OCI-LY7 (cell line): ENCODE data around the gene NLGN4X. TPM values are rescaled to one million over a fixed set of nuclear protein-coding genes. Genes with fewer than 3 reads are reported as not detected.

Experiments used
- BruUV-seq: library from RNA; stranded (reverse); fragments of 400-500 nt; replicated peaks from 2 replicates; lab custom pipeline; 2021; lab: Mats Ljungman, UMichigan
- CTCF ChIA-PET: fragments of 300-600 bp; sonication (Branson Sonifier 250); formaldehyde crosslinking; loops from one replicate; lab custom pipeline; 2022; ENCODE audit warnings: antibody characterized with exemption; ENCODE audit not compliant: unreplicated experiment; lab: Charles Lee
- POLR2A ChIA-PET: fragments of 300-600 bp; sonication (Branson Sonifier 250); formaldehyde crosslinking; loops from one replicate; lab custom pipeline; 2022; ENCODE audit warnings: antibody characterized with exemption; lab: Charles Lee
- DNase-seq: peaks from one replicate; pipeline ENCODE4 v3.0.0-alpha.2; 2015; ENCODE audit warnings: low spot score
- H2AFZ ChIP-seq: fragments of 200-600 bp; sonication (generic), shearing (Covaris generic); 2 replicates; pipeline ENCODE4 v1.6.1; 2014; ENCODE audit warnings: mild to moderate bottlenecking, antibody characterized with exemption, low read length, moderate library complexity
- H3K27ac ChIP-seq: fragments of 200-600 bp; sonication (generic); 2 replicates; pipeline ENCODE4 v1.5.1; 2014; ENCODE audit warnings: mixed run types, low read depth, mild to moderate bottlenecking, moderate library complexity, low read length, inconsistent platforms; ENCODE audit not compliant: poor library complexity, severe bottlenecking
- H3K36me3 ChIP-seq: fragments of 200-600 bp; sonication (generic); 2 replicates; pipeline ENCODE4 v1.6.1; 2014; ENCODE audit warnings: mild to moderate bottlenecking, antibody characterized with exemption, low read length, moderate library complexity, mixed read lengths; ENCODE audit not compliant: insufficient read depth
- H3K4me1 ChIP-seq: fragments of 200-600 bp; sonication (generic); 2 replicates; pipeline ENCODE4 v1.5.1; 2014; ENCODE audit warnings: mild to moderate bottlenecking, low read length; ENCODE audit not compliant: insufficient read depth, poor library complexity, severe bottlenecking
- H3K4me2 ChIP-seq: fragments of 200-600 bp; sonication (generic); 2 replicates; pipeline ENCODE4 v1.6.1; 2014; ENCODE audit warnings: mild to moderate bottlenecking, low read length
- H3K4me3 ChIP-seq: fragments of 200-600 bp; sonication (generic); 2 replicates; pipeline ENCODE4 v1.5.1; 2014; ENCODE audit warnings: mild to moderate bottlenecking, low read depth, low read length; ENCODE audit not compliant: poor library complexity, severe bottlenecking
- H3K79me2 ChIP-seq: fragments of 200-600 bp; sonication (generic); 2 replicates; pipeline ENCODE4 v1.6.1; 2016; ENCODE audit warnings: low read depth, mild to moderate bottlenecking, low read length, moderate library complexity, mixed read lengths; ENCODE audit not compliant: insufficient read depth
- H3K9me2 ChIP-seq: fragments of 200-600 bp; sonication (generic); 2 replicates; pipeline ENCODE4 v1.6.1; 2016; ENCODE audit warnings: mild to moderate bottlenecking, low read length, mixed read lengths; ENCODE audit not compliant: insufficient read depth
- H3K9me3 ChIP-seq: fragments of 200-600 bp; sonication (generic); 2 replicates; pipeline ENCODE4 v1.6.1; 2014; ENCODE audit warnings: mild to moderate bottlenecking, mixed run types, low read length, mixed read lengths
- H4K20me1 ChIP-seq: fragments of 200-600 bp; sonication (generic); 2 replicates; pipeline ENCODE4 v1.6.1; 2014; ENCODE audit warnings: mild to moderate bottlenecking, antibody characterized with exemption, low read length, moderate library complexity, mixed read lengths; ENCODE audit not compliant: insufficient read depth
- CTCF ChIP-seq: fragments of 200-600 bp; sonication (generic); conservative IDR thresholded peaks from 2 replicates; pipeline ENCODE4 v1.5.1; 2014; ENCODE audit warnings: mild to moderate bottlenecking, antibody characterized with exemption, low read length, moderate library complexity, mixed read lengths
- EZH2phosphoT487 ChIP-seq: fragments of 200-600 bp; sonication (generic); IDR thresholded peaks from 2 replicates; pipeline ENCODE4 v1.6.1; 2018; ENCODE audit warnings: low read depth, borderline replicate concordance, mild to moderate bottlenecking, mixed run types, antibody characterized with exemption, low read length, moderate library complexity, mixed read lengths
- intact Hi-C: fragments of 100-400 bp; cut with micrococcal nuclease; formaldehyde crosslinking; loops from one replicate; pipeline ENCODE4 v1.10.0; 2022; ENCODE audit not compliant: unreplicated experiment
- total RNA-seq, 2 experiments: library from RNA; depleted of rRNA in 1 of 2; stranded (reverse); fragments of >200 nt in 1 of 2; shearing (Covaris generic) in 1 of 2; gene quantifications; 2 replicates each; pipeline ENCODE4 v1.2.3, GENCODE V29; 2014 to 2022

Gene NLGN4X
- total RNA-seq, 2 experiments from 2014 or later: 0.55 TPM; not detected in 1

- no peak overlapping the region for H3K4me2 ChIP-seq
- no peak overlapping the region for H2AFZ ChIP-seq
- no peaks in the 10 kb centered on the region for H3K4me1 ChIP-seq
- no peak for DNase-seq
- H3K4me3 ChIP-seq: no peak overlapping the region
- H3K79me2 ChIP-seq: no peaks in the 10 kb centered on the region
- no peak overlapping the region for H3K27ac ChIP-seq
- BruUV-seq: no TSS peak
- ChIA-PET POLR2A (no interaction called here), CTCF (no interaction called here)
- H3K9me2 ChIP-seq: no peaks in the 10 kb centered on the region
- no peaks in the 10 kb centered on the region for H3K36me3 ChIP-seq
- no peaks in the 10 kb centered on the region for H3K9me3 ChIP-seq
- intact Hi-C loops: no loop called here
- TF ChIP-seq CTCF (no peak), EZH2phosphoT487 (no peak)
- no peaks in the 10 kb centered on the region for H4K20me1 ChIP-seq
Observed at GRCh38 chrX:6225911-6226595, 2.6 kb downstream of the NLGN4X start.

GRCh38 chrX:6225288-6225910 is 3.3 kb downstream of the NLGN4X start:
- TF ChIP-seq EZH2phosphoT487: no peak
- no peak for TF ChIP-seq CTCF
- Histone ChIP-seq H3K4me2 (no peak overlapping the region), H3K36me3 (no peaks in the 10 kb centered on the region), H2AFZ (no peak overlapping the region), H3K9me2 (no peaks in the 10 kb centered on the region), H3K9me3 (no peaks in the 10 kb centered on the region), H4K20me1 (no peaks in the 10 kb centered on the region), H3K27ac (no peak overlapping the region), H3K79me2 (no peaks in the 10 kb centered on the region), H3K4me3 (no peak overlapping the region), H3K4me1 (no peaks in the 10 kb centered on the region)
- no TSS peak for BruUV-seq
- POLR2A ChIA-PET: no interaction called here
- CTCF ChIA-PET: no interaction called here
- intact Hi-C loops: no loop called here
- DNase-seq: no peak

- Histone ChIP-seq H3K4me3 (no peak overlapping the region), H3K4me1 (no peaks in the 10 kb centered on the region), H3K79me2 (no peaks in the 10 kb centered on the region), H3K36me3 (no peaks in the 10 kb centered on the region), H3K27ac (no peak overlapping the region), H4K20me1 (no peaks in the 10 kb centered on the region), H3K4me2 (no peak overlapping the region), H3K9me3 (no peaks in the 10 kb centered on the region), H3K9me2 (no peaks in the 10 kb centered on the region), H2AFZ (no peak overlapping the region)
- POLR2A ChIA-PET: no interaction called here
- no peak for TF ChIP-seq CTCF
- no peak for TF ChIP-seq EZH2phosphoT487
- no peak for DNase-seq
- intact Hi-C loops: no loop called here
- no TSS peak for BruUV-seq
- CTCF ChIA-PET: no interaction called here
Observed at GRCh38 chrX:6223516-6223915, 5.2 kb downstream of the NLGN4X start.
